GM21619 (cell line): ENCODE data around the gene LYZL6.

Experiments used
- ATAC-seq: cut with Tn5 transposase; IDR thresholded peaks from one replicate; pipeline ENCODE4 v1.9.1; 2021; ENCODE audit not compliant: unreplicated experiment

The LYZL6 gene

GRCh38 chr17:35943537-35943936 lies at the start of gene LYZL6:
Gene LYZL6 (minus strand): TSS chr17:35943713. CDS start chr17:35939356, 4,357 bp downstream.
- no peak for ATAC-seq

GRCh38 chr17:35991075-35991474 lies 47.6 kb upstream of the LYZL6 start:
- no peak for ATAC-seq

DNA sequence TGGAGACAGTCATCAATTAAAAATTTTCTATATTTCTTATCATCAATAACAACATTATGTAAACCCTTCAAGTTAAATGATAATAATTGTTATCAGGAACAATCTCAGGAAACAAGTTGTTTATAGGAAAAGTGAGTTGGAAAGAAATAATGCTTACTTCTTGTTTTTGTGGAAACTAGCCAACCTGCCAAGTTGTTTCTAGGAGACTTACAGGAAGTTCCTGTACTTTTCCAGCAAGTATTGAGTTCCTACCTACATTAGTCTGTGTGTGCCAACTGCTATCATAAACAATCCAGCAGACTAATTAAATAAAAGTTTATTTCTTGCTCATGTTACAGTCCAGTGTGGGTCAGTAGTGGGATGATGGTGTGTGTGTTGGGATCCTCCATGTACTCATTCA lies 44.7 kb upstream of the LYZL6 start:
- ATAC-seq, result no peak

- ATAC-seq, result no peak
Measured at GRCh38 chr17:35986643-35987042, 43.1 kb upstream of the LYZL6 start, which contains the start of gene CCL14. Gene CCL14 (minus strand): TSS chr17:35986729. CDS start chr17:35986649, 80 bp downstream.

DNA sequence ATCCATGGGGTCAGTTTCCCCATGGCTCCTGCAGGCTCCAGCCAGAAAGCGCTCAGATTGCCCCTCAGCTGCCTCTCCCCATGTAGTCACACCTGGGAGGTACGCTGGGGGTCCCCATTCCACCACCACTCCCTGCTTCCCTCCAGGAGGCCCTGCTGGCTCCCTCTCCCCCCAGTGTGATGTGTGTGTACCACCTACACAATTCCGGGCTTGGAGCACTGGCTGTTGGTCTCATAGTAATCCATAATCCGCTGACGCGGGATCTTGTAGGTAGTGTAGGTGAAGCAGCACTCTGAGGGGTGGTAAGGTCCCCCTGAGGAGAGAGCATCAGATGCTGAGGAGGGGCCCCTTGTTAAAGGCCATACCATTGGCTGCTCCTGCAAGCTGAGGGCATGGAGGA lies 40.6 kb upstream of the LYZL6 start:
- ATAC-seq, result no peak

DNA sequence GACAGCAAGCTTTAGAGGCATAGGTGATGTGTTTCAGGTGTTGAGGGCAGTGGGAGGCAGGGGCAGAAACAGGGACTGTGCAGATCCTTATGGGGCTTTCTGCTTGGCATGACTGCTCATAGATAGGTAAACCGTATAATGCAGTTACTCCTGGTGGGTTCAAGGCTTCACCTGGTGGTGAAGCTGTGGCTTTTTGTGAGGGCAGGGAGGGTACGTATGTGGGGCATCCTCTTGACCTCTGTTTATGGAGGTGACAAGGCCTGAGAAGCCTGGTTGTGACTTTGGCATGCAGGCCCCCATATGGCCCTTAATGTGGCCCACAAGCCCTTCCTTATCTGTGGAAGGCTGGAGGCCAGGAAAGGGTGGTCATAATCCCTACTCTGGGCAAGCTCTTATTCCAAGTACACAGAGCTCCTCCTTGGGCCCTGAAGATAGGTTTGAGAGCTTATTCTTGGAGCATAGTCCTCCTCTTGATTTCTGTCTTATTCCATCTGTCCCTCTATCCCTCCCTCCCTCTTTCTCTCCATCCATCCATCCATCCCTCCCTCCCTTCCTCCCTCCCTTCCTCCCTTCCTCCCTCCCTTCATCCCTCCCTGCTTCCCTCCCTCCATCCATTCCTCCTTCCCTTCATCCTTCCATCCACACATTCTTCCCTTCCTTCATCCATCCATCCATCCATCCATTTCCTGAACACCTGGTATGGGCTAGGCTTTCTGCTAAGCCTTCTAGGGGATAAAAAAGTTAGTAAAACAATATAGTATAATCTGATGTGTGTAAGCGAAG lies 39.1 kb upstream of the LYZL6 start:
- no peak for ATAC-seq

DNA sequence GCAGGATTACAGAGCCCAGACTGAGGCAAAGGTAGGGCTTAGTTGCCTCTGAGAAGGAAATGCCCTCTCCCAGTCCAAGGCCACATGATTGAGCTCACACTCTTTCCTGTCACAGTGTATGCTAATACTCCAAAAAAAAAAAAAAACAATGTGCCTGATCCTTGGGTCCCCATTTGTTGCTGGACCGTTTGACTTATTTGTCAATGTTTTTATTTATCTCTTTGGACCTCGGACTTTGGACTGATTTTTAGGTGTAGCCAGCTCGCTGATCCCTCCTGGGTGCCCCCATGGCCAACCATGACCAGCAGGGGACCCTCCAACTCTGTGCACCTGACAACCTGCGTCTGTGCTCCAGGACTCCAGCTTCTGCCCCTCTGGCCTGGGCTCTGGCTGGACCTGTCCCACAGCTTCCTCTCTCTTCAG lies 38.4 kb upstream of the LYZL6 start:
- no peak for ATAC-seq

- ATAC-seq, result no peak
Measured at GRCh38 chr17:35981246-35981645, 37.7 kb upstream of the LYZL6 start, which contains the start of gene CCL16. Gene CCL16 (minus strand): TSS chr17:35981497. CDS start chr17:35981420, 77 bp downstream.

DNA sequence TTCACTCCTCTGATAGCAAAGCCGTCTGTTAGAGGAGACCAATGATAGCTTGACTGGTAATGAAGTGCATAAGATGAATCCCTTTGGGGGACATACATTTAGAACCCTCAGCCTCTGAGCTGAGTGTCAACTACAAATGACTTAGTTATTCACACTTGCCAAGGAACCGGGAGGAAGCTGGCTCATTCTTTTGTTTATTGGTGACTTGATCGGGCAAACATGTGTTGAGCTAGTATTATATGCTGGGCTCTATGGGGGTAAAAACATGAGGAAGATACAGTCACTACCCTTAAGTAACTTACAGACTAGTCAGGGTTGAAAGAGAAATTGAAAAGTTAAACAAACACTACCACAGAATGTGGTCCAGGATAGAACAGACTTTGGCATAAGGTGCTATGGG lies 34.8 kb upstream of the LYZL6 start:
- no peak for ATAC-seq

DNA sequence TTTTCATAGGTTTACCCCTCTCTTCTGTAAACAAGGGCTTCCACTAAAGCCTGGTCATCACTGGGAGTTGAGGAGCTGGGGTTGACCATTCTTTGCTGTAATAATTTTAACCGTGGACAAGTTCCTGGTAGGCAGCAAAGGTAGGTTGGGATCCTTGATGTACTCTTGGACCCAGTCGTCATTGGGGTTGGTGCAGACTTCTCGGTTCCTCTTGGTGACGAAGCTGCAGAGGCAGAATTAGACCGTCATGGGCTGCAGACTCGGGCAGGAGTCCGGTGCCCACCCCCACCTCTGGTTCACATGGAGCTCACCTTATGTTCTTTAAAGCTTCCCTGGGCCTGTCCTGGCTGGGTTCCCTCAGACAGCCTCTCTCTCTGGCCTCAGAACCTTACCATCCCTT lies 34.0 kb upstream of the LYZL6 start:
- ATAC-seq, result no peak

- ATAC-seq, result no peak
Measured at GRCh38 chr17:35973333-35974260, 30.1 kb upstream of the LYZL6 start.

- ATAC-seq, result no peak
Measured at GRCh38 chr17:35972945-35973332, 29.4 kb upstream of the LYZL6 start.

DNA sequence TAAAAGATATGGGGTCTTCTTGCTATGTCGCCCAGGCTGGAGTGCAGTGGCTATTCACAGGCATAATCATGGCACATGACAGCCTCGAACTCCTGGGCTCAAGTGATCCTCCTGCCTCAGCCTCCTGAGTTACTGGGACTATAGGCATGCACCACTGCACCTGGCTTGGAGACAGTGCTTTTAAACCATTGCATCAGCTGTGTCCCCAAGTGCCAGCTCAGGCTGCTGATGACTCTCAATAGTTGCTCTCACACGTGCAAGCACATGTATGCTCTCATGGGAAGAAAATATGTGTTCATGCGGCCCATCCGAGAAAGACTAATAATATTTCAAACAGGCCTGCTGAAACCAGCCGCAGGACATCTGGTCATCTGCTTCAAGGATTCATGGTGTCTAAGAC lies 29.0 kb upstream of the LYZL6 start:
- no peak for ATAC-seq

DNA sequence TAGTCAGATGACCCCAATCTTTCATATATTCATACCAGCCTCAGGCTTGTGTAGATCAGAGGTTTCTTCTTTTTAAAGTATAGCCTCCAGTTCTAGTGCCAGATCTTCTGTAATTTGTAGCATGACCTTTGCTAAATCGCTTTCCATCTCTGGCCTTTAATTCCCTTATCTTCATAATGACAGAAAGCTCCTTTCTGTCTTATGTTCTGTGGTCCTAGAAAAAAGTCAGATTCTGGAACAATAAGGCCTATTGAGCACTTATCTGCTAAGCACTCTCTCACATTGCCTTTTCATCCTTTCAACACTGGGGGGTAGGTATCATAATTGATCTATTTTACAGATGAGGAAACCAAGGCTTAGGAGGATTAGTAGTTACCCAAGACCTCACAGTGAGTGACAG lies 28.6 kb upstream of the LYZL6 start:
- ATAC-seq, result no peak

DNA sequence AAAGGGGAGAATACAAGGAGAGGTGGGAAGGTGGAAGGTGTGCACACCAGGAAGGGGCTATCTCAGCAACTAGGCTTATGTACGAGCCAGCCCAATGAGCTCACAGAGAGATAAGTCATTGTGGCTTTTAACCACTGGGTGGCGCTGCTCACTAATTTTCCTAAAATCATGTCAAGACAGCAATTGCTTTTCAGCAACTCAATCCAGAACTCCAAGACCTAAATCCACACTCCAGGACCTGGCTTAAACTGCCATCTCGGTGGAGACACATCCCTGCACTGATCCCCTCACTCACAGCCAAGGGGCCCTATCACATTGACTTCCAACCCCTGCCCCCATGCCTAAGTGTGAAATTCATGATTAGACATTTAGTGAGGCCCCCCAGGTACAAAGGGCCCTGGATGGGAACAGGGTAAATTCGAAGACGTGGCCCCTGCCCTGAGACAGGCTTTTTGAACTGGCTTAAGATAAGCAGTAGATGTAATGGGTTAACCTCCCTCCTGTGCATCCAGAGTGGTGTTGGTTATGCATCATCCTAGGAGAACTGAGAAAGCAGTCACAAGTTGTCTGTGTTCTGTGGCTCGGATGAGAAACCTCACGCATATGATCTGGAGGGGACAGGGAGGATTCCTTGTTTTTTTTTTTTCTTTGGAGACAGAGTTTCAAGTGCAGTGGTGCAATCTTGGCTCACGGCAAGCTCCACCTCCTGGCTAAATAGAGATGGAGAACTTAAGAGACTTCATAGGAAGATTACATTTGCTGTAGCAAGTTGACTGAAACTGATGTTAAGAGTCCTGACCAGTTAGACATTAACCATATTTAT lies 26.3 kb upstream of the LYZL6 start:
- ATAC-seq, result no peak

- no peak for ATAC-seq
Measured at GRCh38 chr17:35968520-35969054, 25.1 kb upstream of the LYZL6 start.

DNA sequence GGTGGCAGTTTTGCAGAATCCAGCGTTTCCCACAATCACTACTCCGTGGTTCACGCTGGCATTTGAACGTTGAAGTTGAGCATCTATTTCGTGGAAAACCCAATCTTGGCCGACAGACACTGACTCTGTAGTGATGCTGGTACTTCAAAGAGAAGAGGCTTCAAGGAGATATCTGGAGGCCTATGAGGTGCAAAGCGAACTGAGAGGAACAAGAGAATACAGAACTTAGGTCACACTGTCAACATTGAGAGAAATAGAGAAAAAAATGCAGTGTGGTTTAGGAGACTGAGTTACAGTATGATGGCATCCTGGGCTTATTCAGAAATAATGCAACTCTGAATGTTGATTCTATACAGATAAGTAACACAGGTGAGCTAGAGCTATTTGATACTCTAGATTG lies 21.8 kb upstream of the LYZL6 start:
- no peak for ATAC-seq

DNA sequence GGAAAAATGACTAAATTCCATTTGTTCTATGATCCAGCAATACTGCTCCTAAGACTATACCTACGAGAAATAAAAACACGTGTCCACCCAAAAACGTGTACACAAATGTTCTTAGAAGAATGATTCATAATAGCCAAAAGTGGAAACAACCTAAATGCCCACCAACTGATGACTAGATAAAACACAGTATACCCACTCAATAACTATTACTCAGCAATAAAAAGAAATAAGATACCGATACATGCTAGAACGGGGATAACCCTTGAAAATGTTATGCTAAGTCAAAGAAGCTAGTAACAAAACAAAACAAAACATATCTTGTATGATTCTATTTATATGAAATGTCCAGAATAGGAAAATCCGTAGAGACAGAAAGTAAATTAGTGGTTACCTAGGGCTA lies 20.1 kb upstream of the LYZL6 start:
- no peak for ATAC-seq

GRCh38 chr17:35953720-35954119 lies 10.2 kb upstream of the LYZL6 start:
- ATAC-seq, result no peak

GRCh38 chr17:35949401-35949800 lies 5.9 kb upstream of the LYZL6 start:
- no peak for ATAC-seq

DNA sequence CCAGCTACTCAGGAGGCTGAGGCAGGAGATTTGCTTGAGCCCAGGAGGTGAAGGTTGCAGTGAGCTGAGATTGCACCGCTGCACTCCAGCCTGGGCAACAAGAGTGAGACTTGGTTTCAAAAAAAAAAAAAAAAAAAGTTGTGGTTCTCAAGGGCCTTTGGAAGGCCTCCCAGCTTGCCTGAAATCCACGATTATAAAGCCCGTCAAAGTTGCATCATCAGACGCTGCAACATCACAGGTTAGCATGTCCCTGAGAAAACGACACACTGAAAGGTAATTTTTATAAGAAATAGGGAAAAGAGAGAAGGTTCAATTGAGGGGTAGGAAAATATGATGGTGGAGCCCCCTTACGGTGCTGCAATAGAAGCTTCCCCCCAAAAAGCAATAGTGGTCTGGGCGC lies 4.6 kb upstream of the LYZL6 start:
- no peak for ATAC-seq
